Endothelial cell of umbilical vein (primary cell): ENCODE results near the gene ANKRD13B. TPM values are rescaled to one million over a fixed set of nuclear protein-coding genes. Genes with fewer than 3 reads are reported as not detected.

Experiments used
- BruUV-seq: library from RNA; stranded (reverse); fragments of 400-500 nt; replicated peaks from 2 replicates; lab custom pipeline; 2021; lab: Mats Ljungman, UMichigan
- CTCF ChIA-PET: fragments of 300-600, 350-600 bp; sonication (Branson Sonifier 250); formaldehyde crosslinking; loops from one replicate; lab custom pipeline; 2021; ENCODE audit warnings: antibody characterized with exemption, inconsistent platforms; lab: Charles Lee
- POLR2A ChIA-PET: fragments of 300-600, 350-600 bp; sonication (Branson Sonifier 250); formaldehyde crosslinking; loops from one replicate; lab custom pipeline; 2021; ENCODE audit warnings: antibody characterized with exemption, inconsistent platforms; lab: Charles Lee
- DNase-seq: peaks from one replicate; pipeline ENCODE4 v3.0.0-alpha.2; 2011; ENCODE audit warnings: low read depth, low spot score
- FAIRE-seq: peaks from 2 replicates; lab custom pipeline; 2011; peaks lifted over from hg19 to GRCh38; lab: Jason Lieb, UNC
- H2AFZ ChIP-seq: 2 replicates; pipeline ENCODE4 v1.6.0; 2012; ENCODE audit warnings: low read depth, low read length, control low read depth, inconsistent platforms
- H3K27ac ChIP-seq: 2 replicates; pipeline ENCODE4 v1.5.1; 2011; ENCODE audit warnings: low read depth, mild to moderate bottlenecking, control low read depth, low read length, moderate library complexity; ENCODE audit not compliant: insufficient read depth
- H3K27me3 ChIP-seq, 2 experiments: 2 replicates each; pipeline versions ENCODE4 v1.6.0 to v1.6.1; 2011; ENCODE audit warnings: low read length in 2 of 2, mixed read lengths in 1 of 2; ENCODE audit not compliant: control insufficient read depth in 2 of 2, insufficient read depth in 2 of 2
- H3K36me3 ChIP-seq, 2 experiments: 2 replicates in 1 of 2; 3 replicates in 1 of 2; pipeline ENCODE4 v1.5.1; 2011; ENCODE audit warnings: low read length in 2 of 2, mild to moderate bottlenecking in 1 of 2, moderate library complexity in 1 of 2; ENCODE audit not compliant: control insufficient read depth in 2 of 2, insufficient read depth in 2 of 2; ENCODE audit errors: extremely low read depth in 1 of 2
- H3K4me1 ChIP-seq: 3 replicates; pipeline ENCODE4 v1.5.1; 2011; ENCODE audit warnings: mild to moderate bottlenecking, low read length; ENCODE audit not compliant: control insufficient read depth, insufficient read depth; ENCODE audit errors: extremely low read depth
- H3K4me2 ChIP-seq: 2 replicates; pipeline ENCODE4 v1.6.1; 2011; ENCODE audit warnings: low read length, control low read depth, mixed read lengths; ENCODE audit not compliant: insufficient read depth
- H3K4me3 ChIP-seq, 3 experiments: fragments of 200-600 bp in 1 of 3; sonication (generic), shearing (Covaris generic) in 1 of 3; replicated peaks in 1 of 3; 2 replicates each; pipeline ENCODE4 v1.5.1; 2011 to 2016; ENCODE audit warnings: control low read depth in 3 of 3, low read length in 3 of 3, mild to moderate bottlenecking in 2 of 3, inconsistent platforms in 1 of 3, low read depth in 1 of 3, moderate library complexity in 1 of 3; ENCODE audit not compliant: insufficient read depth in 1 of 3
- H3K79me2 ChIP-seq: 2 replicates; pipeline ENCODE4 v1.6.0; 2012; ENCODE audit warnings: low read length, inconsistent platforms; ENCODE audit not compliant: control insufficient read depth, insufficient read depth
- H3K9ac ChIP-seq: replicated peaks from 2 replicates; pipeline ENCODE3; 2011; ENCODE audit warnings: low read length, control low read depth; ENCODE audit not compliant: insufficient read depth; ENCODE audit errors: extremely low read depth
- H3K9me1 ChIP-seq: replicated peaks from 3 replicates; pipeline ENCODE4 v1.6.0; 2011; ENCODE audit warnings: mild to moderate bottlenecking, low read length; ENCODE audit not compliant: control insufficient read depth, insufficient read depth; ENCODE audit errors: extremely low read depth
- H3K9me3 ChIP-seq: replicated peaks from 2 replicates; pipeline ENCODE4 v1.5.1; 2012; ENCODE audit warnings: low read length, inconsistent platforms; ENCODE audit not compliant: control insufficient read depth, insufficient read depth
- H4K20me1 ChIP-seq: replicated peaks from 2 replicates; pipeline ENCODE3; 2011; ENCODE audit warnings: mild to moderate bottlenecking, low read length; ENCODE audit not compliant: control insufficient read depth, insufficient read depth; ENCODE audit errors: extremely low read depth
- CTCF ChIP-seq, 2 donors: IDR thresholded peaks; 1 replicate in 1 of 2; 2 replicates in 1 of 2; pipeline ENCODE4 v1.5.1; 2011; ENCODE audit warnings: low read length in 2 of 2, mild to moderate bottlenecking in 2 of 2, moderate library complexity in 2 of 2, control low read depth in 1 of 2, inconsistent platforms in 1 of 2, low read depth in 1 of 2; ENCODE audit not compliant: insufficient read depth in 1 of 2; ENCODE audit errors: extremely low read depth in 1 of 2
- EZH2 ChIP-seq: IDR thresholded peaks from 2 replicates; pipeline ENCODE4 v1.6.1; 2012; ENCODE audit warnings: borderline replicate concordance, low read depth, mild to moderate bottlenecking, moderate library complexity, low read length, inconsistent platforms; ENCODE audit not compliant: severe bottlenecking
- FOS ChIP-seq: IDR thresholded peaks from 2 replicates; pipeline ENCODE4 v1.6.1; 2011; ENCODE audit warnings: mild to moderate bottlenecking, low read length, moderate library complexity, borderline replicate concordance; ENCODE audit not compliant: insufficient read depth
- GATA2 ChIP-seq: IDR thresholded peaks from 2 replicates; pipeline ENCODE4 v1.7.0; 2011; ENCODE audit warnings: low read depth, mild to moderate bottlenecking, moderate library complexity, mixed read lengths, low read length; ENCODE audit not compliant: insufficient read length, insufficient read depth
- JUN ChIP-seq: IDR thresholded peaks from 2 replicates; pipeline ENCODE4 v1.6.1; 2011; ENCODE audit warnings: borderline replicate concordance, low read depth; ENCODE audit not compliant: insufficient read length, insufficient read depth
- MAX ChIP-seq: IDR thresholded peaks from 2 replicates; pipeline ENCODE4 v1.6.1; 2011; ENCODE audit not compliant: insufficient read depth, insufficient read length
- MYC ChIP-seq: IDR thresholded peaks from one replicate; pipeline ENCODE4 v1.6.1; 2011; ENCODE audit warnings: mild to moderate bottlenecking, low read depth, low read length
- POLR2A ChIP-seq: IDR thresholded peaks from 2 replicates; pipeline ENCODE4 v1.6.1; 2012; ENCODE audit warnings: low read depth, mild to moderate bottlenecking, control low read depth, low read length
- POLR2AphosphoS5 ChIP-seq: IDR thresholded peaks from 2 replicates; pipeline ENCODE4 v1.6.1; 2012; ENCODE audit warnings: low read depth, mild to moderate bottlenecking, control low read depth, low read length, moderate library complexity; ENCODE audit not compliant: insufficient read depth
- dilution Hi-C: fragments of 300-500 bp; cut with MboI; formaldehyde crosslinking; loops from one replicate; pipeline ENCODE4 v1.15.0; 2019; ENCODE audit warnings: low sequenced_read_pairs; ENCODE audit not compliant: extremely low pct_ligation_motif_present
- intact Hi-C: fragments of 100-400 bp; cut with micrococcal nuclease; formaldehyde crosslinking; loops from one replicate; pipeline ENCODE4 v1.10.0; 2022
- polyA plus RNA-seq, 4 experiments: library from polyadenylated mRNA; depleted of rRNA in 3 of 4; stranded (reverse) in 3 of 4; unstranded in 1 of 4; fragments of >200 nt; gene quantifications; 2 replicates each; pipeline versions ENCODE4 v1.2.1 to v1.2.3, GENCODE V29; 2011 to 2012; ENCODE audit warnings: missing spikeins in 1 of 4
- total RNA-seq: library from RNA; stranded (reverse); gene quantifications from 2 replicates; pipeline ENCODE4 v1.2.3, GENCODE V29; 2021

Gene ANKRD13B
- total and polyA plus RNA-seq, 2 donors (not counting 3 experiments of a cell fraction or from before 2014, with no cell fraction given) = 21.1 to 23.2 TPM

DNA sequence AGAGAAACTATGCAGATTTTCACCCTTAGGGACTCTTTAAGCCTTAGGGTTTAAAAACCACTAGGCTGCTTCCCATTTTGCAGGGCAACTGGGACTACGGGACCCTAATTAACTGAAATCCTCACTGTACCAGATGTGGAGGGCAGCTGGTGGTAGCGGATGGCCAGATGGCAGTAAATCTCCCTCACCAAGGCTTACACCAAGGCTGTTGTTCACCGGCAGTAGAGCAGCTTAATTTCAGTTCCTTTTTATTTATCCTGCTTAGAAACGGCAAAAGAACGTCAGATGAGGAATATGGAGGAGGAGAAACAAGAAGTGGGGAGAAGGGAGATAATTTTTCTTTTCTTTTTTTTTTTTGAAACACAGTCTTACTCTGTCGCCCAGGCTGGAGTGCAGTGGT is 32.6 kb upstream of the ANKRD13B start:
- Histone ChIP-seq H3K27ac (no peak overlapping the region), H3K9me3 (no peaks in the 10 kb centered on the region), H2AFZ (no peak overlapping the region), H3K4me2 (no peak overlapping the region), H3K9me1 (no peaks in the 10 kb centered on the region), H3K4me1 (no peaks in the 10 kb centered on the region), H3K27me3 (no peaks in the 10 kb centered on the region), H4K20me1 (no peaks in the 10 kb centered on the region), H3K79me2 (no peaks in the 10 kb centered on the region), H3K36me3 (no peaks in the 10 kb centered on the region), H3K4me3 (no peak overlapping the region), H3K9ac (no peak overlapping the region)
- dilution Hi-C loops = no loop called here
- BruUV-seq = no TSS peak
- POLR2A ChIA-PET = interaction anchor here (0.6 kb wide), 1 partner anchor 15 kb away, joined by 3 read pairs; no protein-coding TSS in a partner anchor
- FAIRE-seq (no peak), DNase-seq (no peak)
- CTCF ChIA-PET = interaction anchor here (1.0 kb wide), 1 partner anchor 190 kb away, joined by 3 read pairs; no protein-coding TSS in a partner anchor
- TF ChIP-seq CTCF (IDR thresholded peaks at IDR 0.05; ENCODE audit: extremely low read depth in 1 of 2, insufficient read depth in 1 of 2, low read depth in 1 of 2, low read length in 2 of 2) = no peak
- no peak for TF ChIP-seq FOS
- TF ChIP-seq POLR2A = no peak
- TF ChIP-seq EZH2 = no peak
- TF ChIP-seq POLR2AphosphoS5 = no peak
- TF ChIP-seq GATA2 = no peak
- no peak for TF ChIP-seq MYC
- no peak for TF ChIP-seq MAX
- no peak for TF ChIP-seq JUN
- intact Hi-C loops = no loop called here
